Measurements from ENCODE around the gene DAB1.

- TF ChIP-seq CTCF (IDR thresholded peaks at IDR 0.05), result no peak
- no peak for TF ChIP-seq POLR2A (IDR thresholded peaks at IDR 0.05)
- TF ChIP-seq POLR2AphosphoS5 (IDR thresholded peaks at IDR 0.05), result no peak
- TF ChIP-seq EP300 (IDR thresholded peaks at IDR 0.05; ENCODE audit: low read depth), result no peak
Measured at GRCh38 chr1:56973923-56974742, 449.7 kb downstream of the DAB1 start.

Measured in transverse colon (tissue), 4 donors.